HL-60 (cell line): ENCODE measurements around the gene TTC33.

Source experiments
- CTCF ChIP-seq: IDR thresholded peaks from one replicate; pipeline ENCODE4 v1.5.1; 2011; ENCODE audit warnings: low read length, control low read depth, inconsistent platforms; ENCODE audit not compliant: insufficient read depth
- POLR2AphosphoS5 ChIP-seq: IDR thresholded peaks from 2 replicates; pipeline ENCODE4 v1.6.1; 2012; ENCODE audit warnings: low read depth
- REST ChIP-seq: IDR thresholded peaks from 2 replicates; pipeline ENCODE4 v1.6.1; 2012; ENCODE audit warnings: low read depth; ENCODE audit not compliant: insufficient replicate concordance

GRCh38 chr5:40594811-40595210, 160.9 kb downstream of the TTC33 start:
- no peak for TF ChIP-seq CTCF
- no peak for TF ChIP-seq REST
- TF ChIP-seq POLR2AphosphoS5 = no peak
